OCI-LY1 (cell line): ENCODE results near the gene EI24.

Source experiments
- H2AFZ ChIP-seq: fragments of 200-600 bp; sonication (generic), shearing (Covaris generic); 2 replicates; pipeline ENCODE4 v1.6.0; 2014; ENCODE audit warnings: antibody characterized with exemption, mild to moderate bottlenecking, low read length
- H3F3A ChIP-seq: fragments of 200-600 bp; sonication (generic), shearing (Covaris generic); 2 replicates; pipeline ENCODE4 v1.6.0; 2014; ENCODE audit warnings: mild to moderate bottlenecking, antibody characterized with exemption, low read length, moderate library complexity; ENCODE audit not compliant: insufficient read depth
- H3K27ac ChIP-seq: fragments of 200-600 bp; sonication (generic); 2 replicates; pipeline ENCODE4 v1.5.1; 2014; ENCODE audit warnings: low read length, mixed run types, mild to moderate bottlenecking, low read depth; ENCODE audit not compliant: poor library complexity, severe bottlenecking
- H3K27me3 ChIP-seq: fragments of 200-600 bp; sonication (generic); 2 replicates; pipeline ENCODE4 v1.6.0; 2014; ENCODE audit warnings: antibody characterized with exemption, mild to moderate bottlenecking, low read length, moderate library complexity; ENCODE audit not compliant: insufficient read depth
- H3K36me3 ChIP-seq: fragments of 200-600 bp; sonication (generic); 2 replicates; pipeline ENCODE4 v1.6.1; 2014; ENCODE audit warnings: mild to moderate bottlenecking, antibody characterized with exemption, low read length, moderate library complexity, mixed read lengths; ENCODE audit not compliant: insufficient read depth
- H3K4me1 ChIP-seq: fragments of 200-600 bp; sonication (generic); 2 replicates; pipeline ENCODE4 v1.5.1; 2014; ENCODE audit warnings: mild to moderate bottlenecking, low read length, moderate library complexity; ENCODE audit not compliant: insufficient read depth, severe bottlenecking
- H3K4me2 ChIP-seq: fragments of 200-600 bp; sonication (generic), shearing (Covaris generic); 2 replicates; pipeline ENCODE4 v1.6.1; 2014; ENCODE audit warnings: low read length
- H3K4me3 ChIP-seq: fragments of 200-600 bp; sonication (generic); 2 replicates; pipeline ENCODE4 v1.5.1; 2014; ENCODE audit warnings: low read length, low read depth, mild to moderate bottlenecking, mixed read lengths; ENCODE audit not compliant: poor library complexity, severe bottlenecking
- H3K79me2 ChIP-seq: fragments of 200-600 bp; shearing (Covaris generic); 2 replicates; pipeline ENCODE4 v1.6.1; 2016; ENCODE audit warnings: mixed run types, low read length, mixed read lengths; ENCODE audit not compliant: insufficient read depth
- H3K9ac ChIP-seq: fragments of 200-600 bp; sonication (generic), shearing (Covaris generic); 2 replicates; pipeline ENCODE4 v1.6.1; 2014; ENCODE audit warnings: mild to moderate bottlenecking, low read length, mixed read lengths
- H3K9me2 ChIP-seq: fragments of 200-600 bp; sonication (generic), shearing (Covaris generic); 2 replicates; pipeline ENCODE4 v1.6.1; 2014; ENCODE audit warnings: low read depth, mild to moderate bottlenecking, low read length, mixed read lengths
- H3K9me3 ChIP-seq: fragments of 200-600 bp; shearing (Covaris generic); 2 replicates; pipeline ENCODE4 v1.6.1; 2014; ENCODE audit warnings: low read length, mixed read lengths
- H4K20me1 ChIP-seq: fragments of 200-600 bp; sonication (generic), shearing (Covaris generic); 2 replicates; pipeline ENCODE4 v1.6.0; 2016; ENCODE audit warnings: mild to moderate bottlenecking, low read length; ENCODE audit not compliant: insufficient read depth
- EZH2 ChIP-seq: fragments of 200-600 bp; sonication (generic), shearing (Covaris generic); IDR thresholded peaks from 2 replicates; pipeline ENCODE4 v1.8.0; 2017; ENCODE audit warnings: borderline replicate concordance, mixed run types, mild to moderate bottlenecking, antibody characterized with exemption, low read length, moderate library complexity, mixed read lengths
- TF ChIP-seq, protein P1 (sequence below): fragments of 200-600 bp; sonication (generic), shearing (Covaris generic); IDR thresholded peaks from 2 replicates; pipeline ENCODE4 v1.5.1; 2017; ENCODE audit warnings: mild to moderate bottlenecking, antibody characterized with exemption, low read length, moderate library complexity, mixed read lengths

Gene EI24

GRCh38 chr11:125587480-125587879 lies 18.2 kb downstream of the EI24 start:
- Histone ChIP-seq H3K4me2 (no peak overlapping the region), H3K9me3 (no peaks in the 10 kb centered on the region), H3K27me3 (no peaks in the 10 kb centered on the region), H3K36me3 (peaks cover 23% of the 10 kb centered on the region), H3K27ac (no peak overlapping the region), H3F3A (no peaks in the 10 kb centered on the region), H2AFZ (no peak overlapping the region), H3K9ac (no peak overlapping the region), H3K79me2 (no peaks in the 10 kb centered on the region), H3K4me3 (no peak overlapping the region), H3K4me1 (peaks cover 7% of the 10 kb centered on the region), H3K9me2 (no peaks in the 10 kb centered on the region), H4K20me1 (no peaks in the 10 kb centered on the region)
- no peak for TF ChIP-seq EZH2
- TF ChIP-seq, protein P1, sequence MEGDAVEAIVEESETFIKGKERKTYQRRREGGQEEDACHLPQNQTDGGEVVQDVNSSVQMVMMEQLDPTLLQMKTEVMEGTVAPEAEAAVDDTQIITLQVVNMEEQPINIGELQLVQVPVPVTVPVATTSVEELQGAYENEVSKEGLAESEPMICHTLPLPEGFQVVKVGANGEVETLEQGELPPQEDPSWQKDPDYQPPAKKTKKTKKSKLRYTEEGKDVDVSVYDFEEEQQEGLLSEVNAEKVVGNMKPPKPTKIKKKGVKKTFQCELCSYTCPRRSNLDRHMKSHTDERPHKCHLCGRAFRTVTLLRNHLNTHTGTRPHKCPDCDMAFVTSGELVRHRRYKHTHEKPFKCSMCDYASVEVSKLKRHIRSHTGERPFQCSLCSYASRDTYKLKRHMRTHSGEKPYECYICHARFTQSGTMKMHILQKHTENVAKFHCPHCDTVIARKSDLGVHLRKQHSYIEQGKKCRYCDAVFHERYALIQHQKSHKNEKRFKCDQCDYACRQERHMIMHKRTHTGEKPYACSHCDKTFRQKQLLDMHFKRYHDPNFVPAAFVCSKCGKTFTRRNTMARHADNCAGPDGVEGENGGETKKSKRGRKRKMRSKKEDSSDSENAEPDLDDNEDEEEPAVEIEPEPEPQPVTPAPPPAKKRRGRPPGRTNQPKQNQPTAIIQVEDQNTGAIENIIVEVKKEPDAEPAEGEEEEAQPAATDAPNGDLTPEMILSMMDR = no peak

DNA sequence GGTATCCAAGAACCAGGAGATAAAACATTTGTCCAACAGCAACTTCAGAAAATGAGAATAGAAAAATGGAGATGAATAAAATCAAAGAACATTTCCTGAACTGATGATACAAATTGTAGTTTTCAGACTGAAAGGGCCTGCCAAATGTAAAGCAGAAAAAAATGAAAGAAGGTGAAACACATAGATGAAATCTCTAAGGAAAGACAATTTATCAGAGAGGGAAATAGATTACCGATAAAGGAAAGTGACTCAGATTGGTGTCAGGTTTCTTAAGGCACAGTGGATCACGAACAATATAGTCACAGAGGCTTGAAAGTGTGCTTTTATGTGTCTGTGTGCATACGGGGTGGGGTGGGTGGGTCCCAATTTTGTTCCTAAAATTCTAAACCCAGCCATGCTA lies 19.2 kb downstream of the EI24 start:
- Histone ChIP-seq H3K9ac (no peak overlapping the region), H3K36me3 (peaks cover 13% of the 10 kb centered on the region), H3K27me3 (no peaks in the 10 kb centered on the region), H3K4me1 (peaks cover 9% of the 10 kb centered on the region), H4K20me1 (no peaks in the 10 kb centered on the region), H3K27ac (no peak overlapping the region), H2AFZ (no peak overlapping the region), H3K9me3 (no peaks in the 10 kb centered on the region), H3K4me3 (no peak overlapping the region), H3K79me2 (peaks cover 8% of the 10 kb centered on the region), H3K4me2 (no peak overlapping the region), H3K9me2 (no peaks in the 10 kb centered on the region), H3F3A (no peaks in the 10 kb centered on the region)
- TF ChIP-seq EZH2 = no peak
- TF ChIP-seq, protein P1 = no peak

DNA sequence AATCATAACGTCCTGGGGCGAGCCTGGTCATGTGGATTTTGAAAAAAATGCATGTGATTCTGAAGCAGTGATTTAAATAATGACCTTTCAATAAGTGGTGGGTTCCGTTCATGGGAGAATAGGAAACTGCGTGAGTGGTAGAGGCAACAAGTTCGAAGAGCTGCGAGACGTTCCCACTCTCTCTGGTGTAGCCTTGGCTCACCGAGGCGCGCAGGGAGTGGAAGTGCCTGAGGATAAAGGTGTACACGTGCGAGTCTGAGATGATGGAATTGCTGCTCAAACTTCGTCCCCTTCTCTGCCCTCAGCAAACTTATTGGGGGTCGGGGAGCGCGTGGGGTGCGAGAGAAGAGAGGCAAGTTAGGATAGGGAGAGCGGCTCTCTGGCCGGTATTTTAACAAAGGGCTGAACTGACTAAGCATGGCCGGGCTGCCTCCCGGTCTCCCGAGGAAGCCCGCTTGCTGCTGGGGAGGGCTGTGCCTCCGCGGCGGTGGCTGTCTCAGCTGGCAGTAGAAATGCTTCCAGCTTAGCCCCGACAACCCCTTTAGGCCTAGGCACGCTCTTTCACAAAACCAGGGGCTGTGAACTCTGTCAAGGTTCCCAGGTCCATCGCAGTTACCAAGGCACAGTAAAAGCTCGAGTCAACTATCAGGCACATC lies 22.5 kb downstream of the EI24 start:
- H3K27ac ChIP-seq = peak overlapping the region; percentile 66
- H3F3A ChIP-seq = no peaks in the 10 kb centered on the region
- H3K9me2 ChIP-seq = no peaks in the 10 kb centered on the region
- no peak overlapping the region for H2AFZ ChIP-seq
- no peaks in the 10 kb centered on the region for H3K9me3 ChIP-seq
- peaks cover 33% of the 10 kb centered on the region for H3K79me2 ChIP-seq
- peaks cover 29% of the 10 kb centered on the region for H3K4me1 ChIP-seq
- H3K27me3 ChIP-seq = no peaks in the 10 kb centered on the region
- peaks cover 13% of the 10 kb centered on the region for H3K36me3 ChIP-seq
- peak overlapping the region; percentile 88 for H3K4me3 ChIP-seq
- no peaks in the 10 kb centered on the region for H4K20me1 ChIP-seq
- no peak for TF ChIP-seq EZH2
- TF ChIP-seq, protein P1 = no peak
- H3K9ac ChIP-seq = peak overlapping the region; percentile 94
- peak overlapping the region; percentile 99 for H3K4me2 ChIP-seq
